Skeletal muscle satellite cell (primary cell): Measurements from ENCODE around the gene PRSS2.

ENCODE experiments used
- H3K27me3 ChIP-seq: 2 replicates; pipeline ENCODE4 v1.7.0; 2013; ENCODE audit warnings: low read length; ENCODE audit not compliant: control insufficient read depth, insufficient read depth
- H3K36me3 ChIP-seq: 2 replicates; pipeline ENCODE4 v1.7.0; 2013; ENCODE audit warnings: mild to moderate bottlenecking, control low read depth, low read length; ENCODE audit not compliant: insufficient read depth
- H3K4me1 ChIP-seq: 2 replicates; pipeline ENCODE4 v1.7.0; 2013; ENCODE audit warnings: low read length; ENCODE audit not compliant: control insufficient read depth, insufficient read depth
- H3K4me2 ChIP-seq: 2 replicates; pipeline ENCODE4 v1.7.0; 2013; ENCODE audit warnings: mild to moderate bottlenecking, low read length
- H3K4me3 ChIP-seq: 2 replicates; pipeline ENCODE4 v1.7.0; 2013; ENCODE audit warnings: low read length
- H3K9ac ChIP-seq: 2 replicates; pipeline ENCODE4 v1.7.0; 2013; ENCODE audit warnings: mild to moderate bottlenecking, low read depth, low read length, moderate library complexity
- H3K9me3 ChIP-seq: replicated peaks from 2 replicates; pipeline ENCODE4 v1.7.0; 2013; ENCODE audit warnings: mild to moderate bottlenecking, control low read depth, low read length

Gene PRSS2

GRCh38 chr7:142806022-142806356 lies 35.2 kb downstream of the PRSS2 start:
- peaks cover 34% of the 10 kb centered on the region for H3K4me1 ChIP-seq
- peaks cover 5% of the 10 kb centered on the region for H3K36me3 ChIP-seq
- H3K4me3 ChIP-seq: no peak overlapping the region
- H3K4me2 ChIP-seq: no peak overlapping the region
- no peak overlapping the region for H3K9ac ChIP-seq
- peaks cover 3% of the 10 kb centered on the region for H3K27me3 ChIP-seq
- no peaks in the 10 kb centered on the region for H3K9me3 ChIP-seq

GRCh38 chr7:142806957-142807356 lies 36.2 kb downstream of the PRSS2 start:
- no peak overlapping the region for H3K4me3 ChIP-seq
- H3K4me2 ChIP-seq: no peak overlapping the region
- no peak overlapping the region for H3K9ac ChIP-seq
- no peaks in the 10 kb centered on the region for H3K9me3 ChIP-seq
- peaks cover 3% of the 10 kb centered on the region for H3K36me3 ChIP-seq
- H3K27me3 ChIP-seq: peaks cover 3% of the 10 kb centered on the region
- peaks cover 35% of the 10 kb centered on the region for H3K4me1 ChIP-seq

- Histone ChIP-seq H3K9me3 (no peaks in the 10 kb centered on the region), H3K4me3 (no peak overlapping the region), H3K4me1 (peaks cover 39% of the 10 kb centered on the region), H3K4me2 (peak overlapping the region; percentile 11), H3K9ac (no peak overlapping the region), H3K36me3 (no peaks in the 10 kb centered on the region), H3K27me3 (peaks cover 10% of the 10 kb centered on the region)
These were observed 37.2 kb downstream of the PRSS2 start for GRCh38 chr7:142807855-142808460.

- peaks cover 10% of the 10 kb centered on the region for H3K27me3 ChIP-seq
- H3K4me3 ChIP-seq: no peak overlapping the region
- H3K4me1 ChIP-seq: peaks cover 43% of the 10 kb centered on the region
- H3K4me2 ChIP-seq: no peak overlapping the region
- no peaks in the 10 kb centered on the region for H3K9me3 ChIP-seq
- no peak overlapping the region for H3K9ac ChIP-seq
- H3K36me3 ChIP-seq: no peaks in the 10 kb centered on the region
These were observed 37.7 kb downstream of the PRSS2 start for GRCh38 chr7:142808461-142808801.

- H3K4me1 ChIP-seq: peaks cover 46% of the 10 kb centered on the region
- no peak overlapping the region for H3K4me3 ChIP-seq
- no peak overlapping the region for H3K9ac ChIP-seq
- H3K4me2 ChIP-seq: no peak overlapping the region
- no peaks in the 10 kb centered on the region for H3K9me3 ChIP-seq
- peaks cover 15% of the 10 kb centered on the region for H3K27me3 ChIP-seq
- H3K36me3 ChIP-seq: no peaks in the 10 kb centered on the region
These were observed 38.2 kb downstream of the PRSS2 start for GRCh38 chr7:142808802-142809583.

GRCh38 chr7:142809671-142810070 lies 38.9 kb downstream of the PRSS2 start:
- Histone ChIP-seq H3K4me3 (no peak overlapping the region), H3K9ac (no peak overlapping the region), H3K36me3 (no peaks in the 10 kb centered on the region), H3K4me1 (peaks cover 46% of the 10 kb centered on the region), H3K9me3 (no peaks in the 10 kb centered on the region), H3K27me3 (peaks cover 20% of the 10 kb centered on the region), H3K4me2 (no peak overlapping the region)

- H3K4me3 ChIP-seq: no peak overlapping the region
- H3K9ac ChIP-seq: no peak overlapping the region
- H3K4me2 ChIP-seq: no peak overlapping the region
- peaks cover 46% of the 10 kb centered on the region for H3K4me1 ChIP-seq
- H3K9me3 ChIP-seq: no peaks in the 10 kb centered on the region
- H3K36me3 ChIP-seq: no peaks in the 10 kb centered on the region
- peaks cover 35% of the 10 kb centered on the region for H3K27me3 ChIP-seq
These were observed 40.5 kb downstream of the PRSS2 start for GRCh38 chr7:142811154-142811737.

GRCh38 chr7:142812437-142813215 lies 41.9 kb downstream of the PRSS2 start:
- Histone ChIP-seq H3K4me1 (peaks cover 36% of the 10 kb centered on the region), H3K4me3 (no peak overlapping the region), H3K9ac (no peak overlapping the region)

GRCh38 chr7:142813226-142813625 lies 42.5 kb downstream of the PRSS2 start:
- Histone ChIP-seq H3K9ac (no peak overlapping the region), H3K9me3 (no peaks in the 10 kb centered on the region), H3K27me3 (peaks cover 52% of the 10 kb centered on the region), H3K4me1 (peaks cover 31% of the 10 kb centered on the region), H3K4me3 (no peak overlapping the region), H3K4me2 (peak overlapping the region; percentile 45), H3K36me3 (no peaks in the 10 kb centered on the region)

More at GRCh38 chr7:142812437-142813215, 41.9 kb downstream of the PRSS2 start:
- Histone ChIP-seq H3K4me2 (peak overlapping the region; percentile 45), H3K36me3 (no peaks in the 10 kb centered on the region), H3K27me3 (peaks cover 46% of the 10 kb centered on the region), H3K9me3 (no peaks in the 10 kb centered on the region)

GRCh38 chr7:142813699-142814098 lies 42.9 kb downstream of the PRSS2 start:
- Histone ChIP-seq H3K27me3 (peaks cover 56% of the 10 kb centered on the region), H3K9me3 (no peaks in the 10 kb centered on the region), H3K4me1 (peaks cover 26% of the 10 kb centered on the region), H3K9ac (no peak overlapping the region), H3K36me3 (no peaks in the 10 kb centered on the region), H3K4me2 (no peak overlapping the region), H3K4me3 (no peak overlapping the region)

GRCh38 chr7:142814451-142814850 lies 43.7 kb downstream of the PRSS2 start:
- Histone ChIP-seq H3K36me3 (no peaks in the 10 kb centered on the region), H3K4me3 (no peak overlapping the region), H3K9ac (no peak overlapping the region), H3K4me1 (peaks cover 19% of the 10 kb centered on the region), H3K4me2 (no peak overlapping the region), H3K9me3 (no peaks in the 10 kb centered on the region), H3K27me3 (peaks cover 64% of the 10 kb centered on the region)
